HEK293T (cell line): Measurements from ENCODE around the gene CERS1.

Experiments
- ARNT ChIP-seq: fragments of 450-650 bp; IDR thresholded peaks from 2 replicates; pipeline ENCODE4 v1.6.1; 2017; ENCODE audit warnings: mild to moderate bottlenecking
- BHLHE40 ChIP-seq: fragments of 450-650 bp; IDR thresholded peaks from 2 replicates; pipeline ENCODE4 v1.6.1; 2016; ENCODE audit warnings: mild to moderate bottlenecking, moderate library complexity, borderline replicate concordance
- CTBP1 ChIP-seq: fragments of 450-650 bp; IDR thresholded peaks from 2 replicates; pipeline ENCODE4 v1.6.1; 2016; ENCODE audit warnings: borderline replicate concordance
- FOXA1 ChIP-seq: fragments of 450-650 bp; IDR thresholded peaks from 2 replicates; pipeline ENCODE4 v1.6.1; 2016; ENCODE audit warnings: mild to moderate bottlenecking
- FOXK2 ChIP-seq: fragments of 450-650 bp; IDR thresholded peaks from 2 replicates; pipeline ENCODE4 v1.6.1; 2016; ENCODE audit warnings: mild to moderate bottlenecking
- FOXM1 ChIP-seq: fragments of 450-650 bp; IDR thresholded peaks from 2 replicates; pipeline ENCODE4 v1.6.1; 2017; ENCODE audit warnings: mild to moderate bottlenecking, borderline replicate concordance
- HDGF ChIP-seq: fragments of 450-650 bp; IDR thresholded peaks from 2 replicates; pipeline ENCODE4 v1.6.1; 2017; ENCODE audit warnings: antibody characterized with exemption, borderline replicate concordance
- L3MBTL2 ChIP-seq: fragments of 450-650 bp; conservative IDR thresholded peaks from 2 replicates; pipeline ENCODE4 v1.6.1; 2016; ENCODE audit warnings: mild to moderate bottlenecking
- LEF1 ChIP-seq: fragments of 450-650 bp; IDR thresholded peaks from 2 replicates; pipeline ENCODE4 v1.6.1; 2017; ENCODE audit warnings: mild to moderate bottlenecking, borderline replicate concordance
- NFRKB ChIP-seq: fragments of 450-650 bp; IDR thresholded peaks from 2 replicates; pipeline ENCODE4 v1.6.1; 2016; ENCODE audit warnings: mild to moderate bottlenecking, moderate library complexity
- SP1 ChIP-seq: fragments of 450-650 bp; IDR thresholded peaks from 2 replicates; pipeline ENCODE4 v1.6.1; 2017
- SUZ12 ChIP-seq: fragments of 450-650 bp; IDR thresholded peaks from 2 replicates; pipeline ENCODE4 v1.6.1; 2016; ENCODE audit warnings: mild to moderate bottlenecking
- TARDBP ChIP-seq: fragments of 450-650 bp; IDR thresholded peaks from 2 replicates; pipeline ENCODE4 v1.6.1; 2016
- ZNF384 ChIP-seq: fragments of 450-650 bp; IDR thresholded peaks from 2 replicates; pipeline ENCODE4 v1.6.1; 2016

DNA sequence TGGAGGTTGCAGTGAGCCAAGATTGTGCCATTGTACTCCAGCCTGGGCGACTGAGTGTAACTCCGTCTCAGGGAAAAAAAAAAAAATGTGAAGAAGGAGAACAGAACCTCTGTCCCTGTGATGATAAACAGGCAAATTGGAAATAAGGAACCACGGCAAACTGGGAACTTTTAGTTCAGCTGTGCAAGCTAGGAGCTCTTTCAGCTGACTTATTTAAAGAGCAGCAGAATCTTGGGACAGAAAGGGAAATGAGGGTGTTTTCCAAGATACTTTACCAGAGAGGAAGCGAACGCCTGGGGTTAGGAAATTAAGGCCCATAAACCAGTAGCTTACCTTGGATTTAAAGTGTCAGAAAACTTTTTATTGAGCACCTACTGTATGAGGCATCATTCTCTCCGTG is 67.2 kb downstream of the CERS1 start:
- TF ChIP-seq TARDBP (no peak), FOXA1 (no peak), HDGF (no peak), ZNF384 (no peak), FOXM1 (no peak), SP1 (no peak), NFRKB (no peak), ARNT (no peak), FOXK2 (no peak), CTBP1 (no peak), BHLHE40 (no peak), SUZ12 (no peak), L3MBTL2 (no peak), LEF1 (no peak)
